Measurements from ENCODE around the gene NRG2. TPM values are rescaled to one million over a fixed set of nuclear protein-coding genes. Genes with fewer than 3 reads are reported as not detected.

The NRG2 gene
- total and polyA plus RNA-seq, 2 of the 8 experiments (the other 6 are each of a cell fraction or from before 2014, with no cell fraction given) = 0.27 to 0.54 TPM

DNA sequence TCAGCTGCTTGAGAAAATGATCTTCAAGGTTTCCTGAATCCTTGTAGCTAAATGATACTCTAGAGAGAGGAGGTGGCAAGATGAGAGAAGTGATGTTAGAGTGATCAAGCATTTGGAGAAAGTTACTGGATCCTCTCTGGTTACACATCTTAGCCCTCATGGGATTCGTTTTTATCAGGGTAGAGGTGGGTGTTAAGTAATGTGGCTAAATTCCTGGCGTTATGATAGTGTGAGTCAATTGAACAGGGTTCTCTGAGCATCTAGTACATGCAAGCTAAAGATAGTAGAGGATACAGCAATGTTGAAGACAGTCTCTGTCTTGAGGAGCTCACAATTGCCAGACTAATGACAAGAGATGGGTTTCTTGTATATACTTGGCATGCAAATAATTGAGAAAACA is 123.8 kb downstream of the NRG2 start:
- no peak for FAIRE-seq
- H3K27ac ChIP-seq (ENCODE audit: low read depth, low read length) = no peak overlapping the region
- TF ChIP-seq POLR2A (IDR thresholded peaks at IDR 0.05; ENCODE audit: control extremely low read depth in 1 of 2, low read depth in 2 of 2, low read length in 2 of 2) = no peak
- no peak for TF ChIP-seq JUND (IDR thresholded peaks at IDR 0.05; ENCODE audit: low read length)
- TF ChIP-seq RBBP5 (IDR thresholded peaks at IDR 0.05; ENCODE audit: borderline replicate concordance, low read depth, low read length) = no peak
- TF ChIP-seq CTBP2 (IDR thresholded peaks at IDR 0.05; ENCODE audit: borderline replicate concordance, insufficient read depth, insufficient read length, low read length) = no peak
- TF ChIP-seq, protein P1, sequence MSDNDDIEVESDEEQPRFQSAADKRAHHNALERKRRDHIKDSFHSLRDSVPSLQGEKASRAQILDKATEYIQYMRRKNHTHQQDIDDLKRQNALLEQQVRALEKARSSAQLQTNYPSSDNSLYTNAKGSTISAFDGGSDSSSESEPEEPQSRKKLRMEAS (IDR thresholded peaks at IDR 0.05) = no peak
- no peak for TF ChIP-seq TAF1 (IDR thresholded peaks at IDR 0.05; ENCODE audit: low read depth, low read length)
- TF ChIP-seq, protein P2, sequence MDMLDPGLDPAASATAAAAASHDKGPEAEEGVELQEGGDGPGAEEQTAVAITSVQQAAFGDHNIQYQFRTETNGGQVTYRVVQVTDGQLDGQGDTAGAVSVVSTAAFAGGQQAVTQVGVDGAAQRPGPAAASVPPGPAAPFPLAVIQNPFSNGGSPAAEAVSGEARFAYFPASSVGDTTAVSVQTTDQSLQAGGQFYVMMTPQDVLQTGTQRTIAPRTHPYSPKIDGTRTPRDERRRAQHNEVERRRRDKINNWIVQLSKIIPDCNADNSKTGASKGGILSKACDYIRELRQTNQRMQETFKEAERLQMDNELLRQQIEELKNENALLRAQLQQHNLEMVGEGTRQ (IDR thresholded peaks at IDR 0.05; ENCODE audit: low read length) = no peak
- no peak for TF ChIP-seq SRF (IDR thresholded peaks at IDR 0.05; ENCODE audit: low read depth, low read length)
- no peak for TF ChIP-seq SP1 (IDR thresholded peaks at IDR 0.05; ENCODE audit: low read depth, low read length)
- no peak for TF ChIP-seq TCF12 (IDR thresholded peaks at IDR 0.05; ENCODE audit: low read depth, low read length)
- TF ChIP-seq RFX5 (IDR thresholded peaks at IDR 0.05; ENCODE audit: borderline replicate concordance, low read depth, low read length) = no peak
- no peak for TF ChIP-seq EZH2 (IDR thresholded peaks at IDR 0.05; ENCODE audit: low read depth, low read length, severe bottlenecking)

More for the DNA sequence above, 123.8 kb downstream of the NRG2 start:
- no peaks in the 10 kb centered on the region for H4K20me1 ChIP-seq (replicated peaks in 1 of 2; ENCODE audit: control insufficient read depth in 1 of 2, insufficient read depth in 2 of 2, low read length in 2 of 2)
- H3K18ac ChIP-seq (ENCODE audit: extremely low read depth, low read length) = no peak overlapping the region
- H2BK5ac ChIP-seq (ENCODE audit: low read depth, low read length) = no peak overlapping the region
- H3K4me1 ChIP-seq (replicated peaks in 1 of 4; ENCODE audit: control insufficient read depth in 3 of 4, insufficient read depth in 4 of 4, low read length in 3 of 4) = peaks cover 2 to 7% (median 5%) of the 10 kb centered on the region in 4 experiments; a peak in 2 of 7 replicates
- no peak overlapping the region for H2BK15ac ChIP-seq (ENCODE audit: low read length)
- 69% methylated on average over 2 of the region's 2 CpGs; no CpG with 5 or more reads in 1 of the 2 experiments for WGBS, 2 experiments (ENCODE audit: extremely low coverage in 1 of 2, insufficient coverage in 1 of 2, insufficient read length in 1 of 2, insufficient replicate concordance in 2 of 2, low coverage in 1 of 2, low lambda C conversion rate in 2 of 2, missing lambda C conversion rate in 1 of 2)
- no peak for DNase-seq (ENCODE audit: low read depth in 1 of 2, low spot score in 2 of 2)
- H3K4me3 ChIP-seq (ENCODE audit: extremely low read depth in 1 of 4, insufficient read depth in 2 of 4, low read depth in 3 of 4, low read length in 4 of 4) = no peak overlapping the region
- H3K4me2 ChIP-seq (ENCODE audit: insufficient read depth in 1 of 2, low read depth in 2 of 2, low read length in 2 of 2) = no peak overlapping the region
- no peak overlapping the region for H3K9ac ChIP-seq (replicated peaks in 1 of 4; ENCODE audit: extremely low read depth in 1 of 4, low read depth in 3 of 4, low read length in 3 of 4)
- H2BK20ac ChIP-seq (ENCODE audit: low read length) = no peak overlapping the region
- no peaks in the 10 kb centered on the region for H3K79me2 ChIP-seq (ENCODE audit: control insufficient read depth in 1 of 2, insufficient read depth in 2 of 2, low read length in 2 of 2)
- no peaks in the 10 kb centered on the region for H3K23me2 ChIP-seq (ENCODE audit: low read depth, low read length)
- no peaks in the 10 kb centered on the region for H3K9me3 ChIP-seq (ENCODE audit: insufficient read depth in 2 of 2, low read depth in 1 of 2, low read length in 1 of 2)
- no peaks in the 10 kb centered on the region for H3K36me3 ChIP-seq (ENCODE audit: control insufficient read depth in 2 of 4, insufficient read depth in 4 of 4, low read length in 3 of 4)
- H3K79me1 ChIP-seq (ENCODE audit: low read depth, low read length) = no peaks in the 10 kb centered on the region
- CTCF ChIA-PET (ENCODE audit: partially characterized antibody) = interaction anchor here (0.8 to 2.2 kb wide), 4 partner anchors 10 to 153 kb away, joined by 3 to 11 read pairs (median 4); no protein-coding TSS in a partner anchor
- no peak overlapping the region for H3K56ac ChIP-seq (replicated peaks; ENCODE audit: insufficient read length, low read depth, low read length)
- H2AFZ ChIP-seq (ENCODE audit: low read length) = no peak overlapping the region
- no peak overlapping the region for H4K91ac ChIP-seq (replicated peaks; ENCODE audit: insufficient read length, low read length)
- no peaks in the 10 kb centered on the region; a peak in 1 of 7 replicates for H3K27me3 ChIP-seq (replicated peaks in 1 of 4; ENCODE audit: control insufficient read depth in 3 of 4, extremely low read depth in 1 of 4, insufficient read depth in 3 of 4, low read length in 3 of 4)
- no peak overlapping the region for H4K8ac ChIP-seq (ENCODE audit: extremely low read depth, insufficient read depth, low read length)
- H2BK120ac ChIP-seq (replicated peaks; ENCODE audit: low read depth, low read length) = no peak overlapping the region
- H2BK12ac ChIP-seq (ENCODE audit: low read depth, low read length) = no peak overlapping the region
- no peak overlapping the region for H3K14ac ChIP-seq (ENCODE audit: insufficient read length)
- H4K5ac ChIP-seq (ENCODE audit: insufficient read length, low read depth, low read length) = no peak overlapping the region
- no peak overlapping the region for H2AK5ac ChIP-seq (ENCODE audit: low read depth, low read length)
- H3K4ac ChIP-seq (replicated peaks; ENCODE audit: insufficient read length, low read depth, low read length) = no peak overlapping the region
- no peak overlapping the region for H3K23ac ChIP-seq (ENCODE audit: insufficient read length)
- POLR2A ChIA-PET (ENCODE audit: partially characterized antibody) = interaction anchor here (1.2 kb wide), 1 partner anchor 43 kb away, joined by 3 read pairs; no protein-coding TSS in a partner anchor

All from H1 (cell line).